Adrenal gland (tissue), 12 donors: Measurements from ENCODE around the gene C1QTNF4. TPM values are rescaled to one million over a fixed set of nuclear protein-coding genes. Genes with fewer than 3 reads are reported as not detected.

Experiments
- DNase-seq, 7 donors: peaks; one replicate each; pipeline ENCODE4 v3.0.0-alpha.2; 2019 to 2020
- H3K27ac ChIP-seq, 5 donors: fragments of 200-600 bp; sonication (generic) in 4 of 5; 1 replicate in 3 of 5; 2 replicates in 2 of 5; pipeline versions ENCODE4 v1.5.1 to v1.8.0; 2016 to 2020; ENCODE audit warnings: mild to moderate bottlenecking in 1 of 5
- H3K27me3 ChIP-seq: fragments of 200-600 bp; 2 replicates; pipeline ENCODE4 v1.8.0; 2021
- H3K36me3 ChIP-seq, 2 donors: fragments of 200-600 bp; replicated peaks in 1 of 2; 1 replicate in 1 of 2; 2 replicates in 1 of 2; pipeline versions ENCODE4 v1.5.1 to v1.8.0; 2018 to 2022
- H3K4me1 ChIP-seq, 2 donors: fragments of 200-600 bp; replicated peaks in 1 of 2; 1 replicate in 1 of 2; 2 replicates in 1 of 2; pipeline versions ENCODE4 v1.5.1 to v1.8.0; 2018 to 2021
- H3K4me3 ChIP-seq, 4 donors: fragments of 200-600 bp; sonication (generic) in 3 of 4; one replicate each; pipeline ENCODE4 v1.5.1; 2016 to 2018
- H3K9me3 ChIP-seq, 3 donors: fragments of 200-600 bp; sonication (generic) in 1 of 3; replicated peaks in 1 of 3; 1 replicate in 2 of 3; 2 replicates in 1 of 3; pipeline versions ENCODE4 v1.5.1 to v1.8.0; 2016 to 2021
- POLR2A ChIP-seq, 2 donors: fragments of 450-650 bp; IDR thresholded peaks; one replicate each; pipeline ENCODE4 v1.6.1; 2017; ENCODE audit warnings: antibody characterized with exemption in 2 of 2, mild to moderate bottlenecking in 2 of 2, moderate library complexity in 1 of 2
- WGBS, 4 donors: extraction: QIAGEN DNeasy Blood & Tissue Kit in 2 of 4; methylation state at CpG; one replicate each; pipeline versions ENCODE4 v1.1.5 to v1.1.7; 2013 to 2017; 5-methylcytosine and 5-hydroxymethylcytosine counted together
- intact Hi-C, 2 donors: fragments of 100-400 bp; cut with DNase I; formaldehyde crosslinking; loops; one replicate each; pipeline versions ENCODE4 v1.14.1 to v1.15.0; 2022 to 2023
- polyA plus RNA-seq, 3 donors: library from polyadenylated mRNA; stranded (reverse); fragments of 200-250 nt in 2 of 3; fragments of 350-450 nt in 1 of 3; fragmentation: Illumina TruSeq in 1 of 3; extraction: RNeasy Lipid Tissue Mini Kit (QIAGEN cat#74804) in 1 of 3; gene quantifications; one replicate each; pipeline ENCODE4 v1.2.3, GENCODE V29; 2013 to 2014
- total RNA-seq, 9 donors: library from RNA; depleted of rRNA in 4 of 9; stranded (reverse); fragments of >200 nt in 4 of 9; fragments of 120-200 nt in 1 of 9; fragmentation: NEBNext Ultra II Directional in 1 of 9; extraction: Animal tissue kit (Norgen Biotek cat#: 25700) in 1 of 9; gene quantifications; one replicate each; pipeline versions ENCODE4 v1.1.0 to v1.2.4, GENCODE V29; 2013 to 2023
- TF ChIP-seq, protein P1 (sequence below), 6 experiments: fragments of 450-650 bp in 4 of 6; fragments of 200-600 bp in 2 of 6; sonication (generic) in 1 of 6; IDR thresholded peaks; 1 replicate in 5 of 6; 2 replicates in 1 of 6; pipeline versions ENCODE4 v1.5.1 to v1.8.0; 2016 to 2021; ENCODE audit warnings: antibody characterized with exemption in 6 of 6, mild to moderate bottlenecking in 2 of 6, moderate library complexity in 1 of 6
- donor health status: healthy with polysubstance abuse.
- donor health status: Bipolar disorder and iron deficiency.
- donor health status: DM: yes; HTN: yes; CAD: no.
- donor health status: DM: no; HTN: no; CAD: no.
- donor health status: DM: no; HTN: no; CAD: no.
- donor health status: DM: yes; HTN: yes; CAD: no.

Gene C1QTNF4
- total and polyA plus RNA-seq, 12 donors = 0.74 to 6.8 (median 2.6) TPM; not detected in 1

DNA sequence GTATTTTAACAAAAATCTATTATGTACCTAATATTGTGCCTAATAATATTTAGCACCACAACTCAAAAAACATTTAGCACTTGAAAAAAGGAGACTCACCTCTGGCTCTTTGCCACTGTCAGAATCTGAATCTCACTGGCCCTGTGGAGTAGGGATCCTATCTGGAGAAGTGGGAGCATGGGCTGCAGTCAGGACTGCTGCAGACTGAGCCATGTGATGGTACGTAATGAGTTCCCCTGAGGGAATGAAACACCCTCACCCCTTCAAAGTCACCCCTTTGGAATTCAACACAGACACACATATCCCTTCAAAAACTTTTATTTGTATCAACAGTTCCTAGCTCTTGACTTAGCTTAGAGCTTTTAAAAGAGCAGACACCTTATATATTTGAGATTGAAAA is 22.3 kb downstream of the C1QTNF4 start:
- H3K9me3 ChIP-seq = no peaks in the 10 kb centered on the region
- peaks cover 0 to 54% of the 10 kb centered on the region in 2 donors for H3K36me3 ChIP-seq
- peaks cover 0 to under 1% of the 10 kb centered on the region in 2 donors for H3K4me1 ChIP-seq
- TF ChIP-seq, protein P1, sequence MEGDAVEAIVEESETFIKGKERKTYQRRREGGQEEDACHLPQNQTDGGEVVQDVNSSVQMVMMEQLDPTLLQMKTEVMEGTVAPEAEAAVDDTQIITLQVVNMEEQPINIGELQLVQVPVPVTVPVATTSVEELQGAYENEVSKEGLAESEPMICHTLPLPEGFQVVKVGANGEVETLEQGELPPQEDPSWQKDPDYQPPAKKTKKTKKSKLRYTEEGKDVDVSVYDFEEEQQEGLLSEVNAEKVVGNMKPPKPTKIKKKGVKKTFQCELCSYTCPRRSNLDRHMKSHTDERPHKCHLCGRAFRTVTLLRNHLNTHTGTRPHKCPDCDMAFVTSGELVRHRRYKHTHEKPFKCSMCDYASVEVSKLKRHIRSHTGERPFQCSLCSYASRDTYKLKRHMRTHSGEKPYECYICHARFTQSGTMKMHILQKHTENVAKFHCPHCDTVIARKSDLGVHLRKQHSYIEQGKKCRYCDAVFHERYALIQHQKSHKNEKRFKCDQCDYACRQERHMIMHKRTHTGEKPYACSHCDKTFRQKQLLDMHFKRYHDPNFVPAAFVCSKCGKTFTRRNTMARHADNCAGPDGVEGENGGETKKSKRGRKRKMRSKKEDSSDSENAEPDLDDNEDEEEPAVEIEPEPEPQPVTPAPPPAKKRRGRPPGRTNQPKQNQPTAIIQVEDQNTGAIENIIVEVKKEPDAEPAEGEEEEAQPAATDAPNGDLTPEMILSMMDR (IDR thresholded peaks at IDR 0.05) = no peak
- TF ChIP-seq POLR2A (IDR thresholded peaks at IDR 0.05) = no peak
- WGBS, 4 donors = 81 to 89% (median 83%) methylated on average over 1 of the region's 1 CpG
- no peak for DNase-seq
- H3K4me3 ChIP-seq = no peak overlapping the region
- no peaks in the 10 kb centered on the region for H3K27me3 ChIP-seq
- no peak overlapping the region for H3K27ac ChIP-seq
- intact Hi-C loops = no loop called here

DNA sequence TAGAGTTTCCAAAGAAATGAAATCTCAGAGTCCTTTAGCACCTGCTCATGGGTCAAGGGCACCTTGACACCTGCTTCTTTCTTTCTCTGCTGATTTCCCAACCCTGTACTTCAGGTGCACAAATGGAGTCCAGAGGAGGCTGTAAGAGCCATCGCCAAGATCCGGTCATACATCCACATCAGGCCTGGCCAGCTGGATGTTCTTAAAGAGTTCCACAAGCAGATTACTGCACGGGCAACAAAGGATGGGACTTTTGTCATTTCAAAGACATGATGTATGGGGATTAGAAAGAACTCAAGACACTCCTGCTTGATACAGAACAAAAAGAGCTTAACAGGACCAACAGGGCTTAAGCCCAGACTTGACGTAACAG is 22.9 kb downstream of the C1QTNF4 start:
- DNase-seq = no peak
- no peaks in the 10 kb centered on the region for H3K27me3 ChIP-seq
- peaks cover 0 to 6% of the 10 kb centered on the region in 2 donors for H3K4me1 ChIP-seq
- TF ChIP-seq, protein P1 (IDR thresholded peaks at IDR 0.05) = no peak
- TF ChIP-seq POLR2A (IDR thresholded peaks at IDR 0.05) = no peak
- H3K36me3 ChIP-seq = peaks cover 0 to 54% of the 10 kb centered on the region in 2 donors
- 79 to 85% (median 83%) methylated on average over 4 of the region's 4 CpGs for WGBS, 4 donors
- H3K9me3 ChIP-seq = no peaks in the 10 kb centered on the region
- no peak overlapping the region for H3K4me3 ChIP-seq
- intact Hi-C loops = no loop called here
- no peak overlapping the region for H3K27ac ChIP-seq

DNA sequence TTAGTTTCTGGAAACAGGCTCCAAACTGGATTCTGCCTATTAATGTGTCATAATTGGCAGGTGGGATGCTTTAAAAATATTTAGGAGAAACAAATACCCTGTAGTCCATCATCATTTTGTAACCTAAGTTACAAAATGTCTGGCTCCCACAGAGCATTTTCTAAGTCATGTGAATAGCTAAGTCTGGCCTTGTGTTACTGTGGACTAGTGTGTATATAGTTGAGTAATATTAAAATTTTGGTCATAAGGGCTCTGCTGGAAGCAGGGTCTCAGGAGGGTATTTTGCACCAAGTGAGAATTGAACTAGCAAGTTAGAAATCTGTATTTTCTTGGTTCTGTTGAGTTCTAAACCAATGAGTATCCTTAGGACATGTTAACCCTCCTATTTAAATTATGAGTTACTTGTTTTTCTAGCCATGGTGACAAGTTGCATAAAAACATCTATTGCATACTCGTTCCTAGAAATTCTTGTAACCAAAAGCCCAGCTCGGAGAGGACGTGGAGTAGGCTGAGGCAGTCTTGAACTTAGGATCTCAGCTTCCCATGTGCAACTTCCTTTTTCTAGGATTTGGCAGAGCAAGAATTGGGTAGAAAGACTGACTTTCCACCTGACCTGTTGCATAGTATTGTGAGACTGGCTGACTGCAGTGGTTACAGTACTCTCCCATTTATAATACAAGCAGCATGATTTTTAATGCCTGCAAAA is 23.4 kb downstream of the C1QTNF4 start:
- TF ChIP-seq, protein P1 (IDR thresholded peaks at IDR 0.05) = no peak
- no peak for TF ChIP-seq POLR2A (IDR thresholded peaks at IDR 0.05)
- DNase-seq = no peak
- 73 to 85% (median 82%) methylated on average over 3 of the region's 3 CpGs for whole genome bisulfite sequencing, 4 donors

DNA sequence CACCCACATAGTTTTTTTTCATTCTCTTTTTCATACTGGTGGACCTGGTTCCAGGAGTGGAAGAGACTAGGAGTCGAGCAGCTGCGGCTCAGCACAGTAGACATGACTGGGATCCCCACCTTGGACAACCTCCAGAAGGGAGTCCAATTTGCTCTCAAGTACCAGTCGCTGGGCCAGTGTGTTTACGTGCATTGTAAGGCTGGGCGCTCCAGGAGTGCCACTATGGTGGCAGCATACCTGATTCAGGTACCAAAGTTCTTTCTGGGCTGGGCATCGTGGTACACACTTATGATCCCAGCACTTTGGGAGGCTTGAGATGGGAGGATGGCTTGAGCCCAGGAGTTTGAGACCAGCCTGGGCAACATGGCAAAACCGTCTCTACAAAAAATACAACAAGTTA is 24.6 kb downstream of the C1QTNF4 start:
- Histone ChIP-seq H3K9me3 (no peaks in the 10 kb centered on the region), H3K27me3 (no peaks in the 10 kb centered on the region), H3K36me3 (peaks cover 0 to 42% of the 10 kb centered on the region in 2 donors), H3K27ac (no peak overlapping the region), H3K4me3 (no peak overlapping the region), H3K4me1 (peaks cover 0 to 15% of the 10 kb centered on the region in 2 donors)
- DNase-seq = no peak
- TF ChIP-seq, protein P1 (IDR thresholded peaks at IDR 0.05) = no peak
- no peak for TF ChIP-seq POLR2A (IDR thresholded peaks at IDR 0.05)
- WGBS, 4 donors = 95 to 100% (median 97%) methylated on average over 5 to 7 of the region's 7 CpGs
- intact Hi-C loops = no loop called here

More for the DNA sequence above, 23.4 kb downstream of the C1QTNF4 start:
- peaks cover 0 to 54% of the 10 kb centered on the region in 2 donors for H3K36me3 ChIP-seq
- peaks cover 0 to 9% of the 10 kb centered on the region in 2 donors for H3K4me1 ChIP-seq
- no peak overlapping the region for H3K4me3 ChIP-seq
- no peaks in the 10 kb centered on the region for H3K9me3 ChIP-seq
- H3K27ac ChIP-seq = no peak overlapping the region
- no peaks in the 10 kb centered on the region for H3K27me3 ChIP-seq
- intact Hi-C loops = no loop called here
